Endodermal cell (in vitro differentiated cells): ENCODE data around the gene FAM181A. TPM values are rescaled to one million over a fixed set of nuclear protein-coding genes. Genes with fewer than 3 reads are reported as not detected.

Experiments used
- DNase-seq: peaks from one replicate; pipeline ENCODE4 v3.0.0-alpha.2; 2017
- H3K27ac ChIP-seq: 2 replicates; pipeline ENCODE4 v1.5.1; 2013; ENCODE audit warnings: mild to moderate bottlenecking, low read depth, low read length, moderate library complexity
- H3K27me3 ChIP-seq: 2 replicates; pipeline ENCODE4 v1.6.1; 2013; ENCODE audit warnings: mild to moderate bottlenecking, low read length, moderate library complexity; ENCODE audit not compliant: insufficient read depth, control insufficient read depth, poor library complexity, severe bottlenecking
- H3K36me3 ChIP-seq: 2 replicates; pipeline ENCODE4 v1.7.0; 2013; ENCODE audit warnings: mild to moderate bottlenecking, low read length, moderate library complexity; ENCODE audit not compliant: control insufficient read depth, insufficient read depth
- H3K4me1 ChIP-seq: one replicate; pipeline ENCODE4 v1.7.0; 2013; ENCODE audit warnings: low read length; ENCODE audit not compliant: control insufficient read depth, insufficient read depth
- H3K4me3 ChIP-seq: 2 replicates; pipeline ENCODE4 v1.5.1; 2013; ENCODE audit warnings: mild to moderate bottlenecking, low read length, moderate library complexity
- H3K9ac ChIP-seq: 2 replicates; pipeline ENCODE4 v1.6.1; 2013; ENCODE audit warnings: mild to moderate bottlenecking, low read length, moderate library complexity; ENCODE audit not compliant: poor library complexity, severe bottlenecking; ENCODE audit errors: extremely low read depth
- H3K9me3 ChIP-seq: 2 replicates; pipeline ENCODE4 v1.6.1; 2013; ENCODE audit warnings: mild to moderate bottlenecking, low read length, moderate library complexity; ENCODE audit not compliant: control insufficient read depth
- H3K27ac Mint-ChIP-seq: 2 replicates; pipeline ENCODE4 v1.8.0; 2020; ENCODE audit warnings: mixed read lengths
- H3K27me3 Mint-ChIP-seq: 2 replicates; pipeline ENCODE4 v1.8.0; 2021; ENCODE audit warnings: mild to moderate bottlenecking, mixed read lengths; ENCODE audit not compliant: insufficient read depth
- H3K36me3 Mint-ChIP-seq: 2 replicates; pipeline ENCODE4 v1.8.0; 2020; ENCODE audit warnings: low read depth, mixed read lengths
- H3K4me1 Mint-ChIP-seq: 2 replicates; pipeline ENCODE4 v1.8.0; 2020; ENCODE audit warnings: mixed read lengths
- H3K4me3 Mint-ChIP-seq: 2 replicates; pipeline ENCODE4 v1.8.0; 2020; ENCODE audit warnings: mild to moderate bottlenecking, moderate library complexity, mixed read lengths
- H3K9me3 Mint-ChIP-seq: 2 replicates; pipeline ENCODE4 v1.8.0; 2020; ENCODE audit warnings: mild to moderate bottlenecking, mixed read lengths
- CTCF ChIP-seq: fragments of 200-600 bp; sonication (generic); conservative IDR thresholded peaks from 2 replicates; pipeline ENCODE4 v1.5.0; 2021; ENCODE audit warnings: antibody characterized with exemption, mild to moderate bottlenecking
- WGBS, 2 experiments: methylation state at CpG; one replicate each; pipeline versions ENCODE4 v1.1.5 to v1.1.7; 2013; ENCODE audit warnings: missing lambda C conversion rate in 2 of 2, mixed read lengths in 1 of 2; ENCODE audit not compliant: insufficient coverage in 1 of 2, insufficient read length in 1 of 2; 5-methylcytosine and 5-hydroxymethylcytosine counted together
- total RNA-seq, 2 donors: library from RNA; stranded (reverse); fragmentation: NEBNext Ultra II Directional in 1 of 2; extraction: Animal tissue kit (Norgen Biotek cat#: 25700) in 1 of 2; gene quantifications; 2 replicates in 1 of 2; 3 replicates in 1 of 2; pipeline ENCODE4 v1.2.1, GENCODE V29; 2021

Gene FAM181A
- total RNA-seq, 2 donors from 2014 or later: not detected

GRCh38 chr14:93941293-93941910 is 14.3 kb downstream of the FAM181A start:
- Histone ChIP-seq H3K4me1 (peaks cover 13% of the 10 kb centered on the region), H3K9ac (no peak overlapping the region), H3K27me3 (peaks cover 26% of the 10 kb centered on the region), H3K36me3 (no peaks in the 10 kb centered on the region), H3K27ac (no peak overlapping the region), H3K9me3 (no peaks in the 10 kb centered on the region), H3K4me3 (no peak overlapping the region)
- H3K36me3 Mint-ChIP-seq: no peaks in the 10 kb centered on the region
- DNase-seq: no peak
- no peak overlapping the region for H3K4me3 Mint-ChIP-seq
- H3K27me3 Mint-ChIP-seq: peaks cover 46% of the 10 kb centered on the region
- H3K4me1 Mint-ChIP-seq: peaks cover 13% of the 10 kb centered on the region
- WGBS, 2 experiments: 81 to 84% methylated on average over 10 to 16 of the region's 16 CpGs
- TF ChIP-seq CTCF: no peak
- H3K27ac Mint-ChIP-seq: no peak overlapping the region
- no peaks in the 10 kb centered on the region for H3K9me3 Mint-ChIP-seq

- no peak for DNase-seq
- no peak overlapping the region for H3K4me3 Mint-ChIP-seq
- peaks cover 34% of the 10 kb centered on the region for H3K27me3 Mint-ChIP-seq
- H3K27me3 ChIP-seq: peaks cover 13% of the 10 kb centered on the region
- no peak overlapping the region for H3K4me3 ChIP-seq
- peaks cover 13% of the 10 kb centered on the region for H3K4me1 Mint-ChIP-seq
- H3K36me3 ChIP-seq: no peaks in the 10 kb centered on the region
- H3K36me3 Mint-ChIP-seq: no peaks in the 10 kb centered on the region
- 92 to 96% methylated on average over 3 to 10 of the region's 10 CpGs for WGBS, 2 experiments
- no peak overlapping the region for H3K9ac ChIP-seq
- H3K27ac Mint-ChIP-seq: no peak overlapping the region
- no peaks in the 10 kb centered on the region for H3K9me3 Mint-ChIP-seq
- H3K9me3 ChIP-seq: no peaks in the 10 kb centered on the region
- peaks cover 13% of the 10 kb centered on the region for H3K4me1 ChIP-seq
- no peak for TF ChIP-seq CTCF
- no peak overlapping the region for H3K27ac ChIP-seq
Observed at GRCh38 chr14:93943052-93943451, 15.9 kb downstream of the FAM181A start.

- H3K4me1 Mint-ChIP-seq: peaks cover 13% of the 10 kb centered on the region
- H3K9me3 ChIP-seq: no peaks in the 10 kb centered on the region
- H3K9ac ChIP-seq: no peak overlapping the region
- no peaks in the 10 kb centered on the region for H3K36me3 Mint-ChIP-seq
- H3K4me3 Mint-ChIP-seq: no peak overlapping the region
- peaks cover 13% of the 10 kb centered on the region for H3K4me1 ChIP-seq
- H3K27me3 ChIP-seq: peaks cover 4% of the 10 kb centered on the region
- no peak for DNase-seq
- H3K27ac ChIP-seq: no peak overlapping the region
- no peak overlapping the region for H3K4me3 ChIP-seq
- H3K36me3 ChIP-seq: no peaks in the 10 kb centered on the region
- WGBS, 2 experiments: 93 to 94% methylated on average over 9 of the region's 9 CpGs
- no peak overlapping the region for H3K27ac Mint-ChIP-seq
- peaks cover 27% of the 10 kb centered on the region for H3K27me3 Mint-ChIP-seq
- no peaks in the 10 kb centered on the region for H3K9me3 Mint-ChIP-seq
- no peak for TF ChIP-seq CTCF
Observed at GRCh38 chr14:93943930-93944329, 16.8 kb downstream of the FAM181A start.
